ENCODE data around the gene GLTP. TPM values are rescaled to one million over a fixed set of nuclear protein-coding genes. Genes with fewer than 3 reads are reported as not detected.
"Not testable (repeated sequence)": the region's sequence is repeated elsewhere in the genome, so short reads cannot be mapped to it uniquely, and the experiment has no call there.

Gene GLTP, protein sequence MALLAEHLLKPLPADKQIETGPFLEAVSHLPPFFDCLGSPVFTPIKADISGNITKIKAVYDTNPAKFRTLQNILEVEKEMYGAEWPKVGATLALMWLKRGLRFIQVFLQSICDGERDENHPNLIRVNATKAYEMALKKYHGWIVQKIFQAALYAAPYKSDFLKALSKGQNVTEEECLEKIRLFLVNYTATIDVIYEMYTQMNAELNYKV
- total RNA-seq (24.9 and 28.4 TPM in 2 replicates), polyA plus RNA-seq (25.3 and 33.4 TPM in 2 replicates)

DNA sequence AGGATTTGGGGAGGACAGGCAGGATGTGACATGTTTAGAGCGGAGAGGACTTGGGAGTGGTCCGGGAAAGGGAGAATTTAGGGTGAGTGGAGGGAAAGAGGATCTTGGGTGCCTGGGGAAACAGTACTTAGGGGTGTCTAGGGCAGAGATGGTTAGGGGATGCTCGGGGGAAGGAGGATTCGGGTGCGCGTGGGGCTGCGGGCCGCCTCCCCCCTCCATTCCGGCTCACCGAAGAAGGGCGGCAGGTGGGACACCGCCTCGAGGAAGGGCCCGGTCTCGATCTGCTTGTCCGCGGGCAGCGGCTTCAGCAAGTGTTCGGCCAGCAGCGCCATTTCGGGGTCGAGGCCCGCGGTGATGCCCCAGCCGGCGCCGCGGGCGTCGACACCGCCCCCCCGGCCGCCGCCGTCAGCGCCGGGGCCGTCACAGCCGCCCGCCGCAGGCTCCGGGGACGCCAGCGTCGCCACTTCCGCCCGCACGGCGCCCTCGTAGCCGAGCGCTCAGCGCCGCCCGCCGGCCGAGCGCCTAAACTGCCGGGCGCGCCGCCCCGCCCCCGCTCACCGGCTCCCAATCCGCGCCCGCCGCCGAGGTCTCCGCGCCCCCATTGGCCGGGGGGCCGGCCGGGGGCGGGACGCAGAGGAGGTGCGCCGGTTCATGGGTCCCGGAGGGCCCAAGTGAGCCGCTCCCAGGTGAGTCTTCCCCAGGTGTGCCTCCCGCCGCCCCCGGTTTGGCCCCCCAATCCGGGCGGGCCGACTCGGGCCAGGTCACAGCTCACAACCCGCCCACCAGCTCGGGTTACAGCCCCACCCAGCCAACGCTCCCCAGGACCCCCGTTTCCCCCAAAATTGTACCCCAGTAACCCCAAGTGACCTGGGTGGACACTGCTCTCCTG lies at the start of gene GLTP:
Gene GLTP (minus strand): TSS at position 499 of the 889 bp plus-strand sequence. CDS start 167 bp downstream, at position 332.
- TF ChIP-seq EZH2 (IDR thresholded peaks at IDR 0.05; ENCODE audit: borderline replicate concordance): no peak
- TF ChIP-seq, protein P1, sequence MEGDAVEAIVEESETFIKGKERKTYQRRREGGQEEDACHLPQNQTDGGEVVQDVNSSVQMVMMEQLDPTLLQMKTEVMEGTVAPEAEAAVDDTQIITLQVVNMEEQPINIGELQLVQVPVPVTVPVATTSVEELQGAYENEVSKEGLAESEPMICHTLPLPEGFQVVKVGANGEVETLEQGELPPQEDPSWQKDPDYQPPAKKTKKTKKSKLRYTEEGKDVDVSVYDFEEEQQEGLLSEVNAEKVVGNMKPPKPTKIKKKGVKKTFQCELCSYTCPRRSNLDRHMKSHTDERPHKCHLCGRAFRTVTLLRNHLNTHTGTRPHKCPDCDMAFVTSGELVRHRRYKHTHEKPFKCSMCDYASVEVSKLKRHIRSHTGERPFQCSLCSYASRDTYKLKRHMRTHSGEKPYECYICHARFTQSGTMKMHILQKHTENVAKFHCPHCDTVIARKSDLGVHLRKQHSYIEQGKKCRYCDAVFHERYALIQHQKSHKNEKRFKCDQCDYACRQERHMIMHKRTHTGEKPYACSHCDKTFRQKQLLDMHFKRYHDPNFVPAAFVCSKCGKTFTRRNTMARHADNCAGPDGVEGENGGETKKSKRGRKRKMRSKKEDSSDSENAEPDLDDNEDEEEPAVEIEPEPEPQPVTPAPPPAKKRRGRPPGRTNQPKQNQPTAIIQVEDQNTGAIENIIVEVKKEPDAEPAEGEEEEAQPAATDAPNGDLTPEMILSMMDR (IDR thresholded peaks at IDR 0.05; ENCODE audit: poor library complexity): peak; percentile 52
- Histone ChIP-seq H3K9me3 (ENCODE audit: low read depth) (no peaks in the 10 kb centered on the region), H3K27ac (peak within 1 kb of the TSS; percentile 72), H2AFZ (peak within 1 kb of the TSS; percentile 84), H3K27me3 (no peaks in the 10 kb centered on the region), H3K36me3 (replicated peaks; ENCODE audit: insufficient read depth, low read depth) (no peaks in the 10 kb centered on the region), H3K4me1 (ENCODE audit: insufficient read depth) (peaks cover 14% of the 10 kb centered on the region), H3K4me3 (peak within 1 kb of the TSS; percentile 84), H3K9me2 (replicated peaks; ENCODE audit: insufficient read depth) (no peaks in the 10 kb centered on the region), H3K4me2 (peak within 1 kb of the TSS; percentile 93), H4K20me1 (ENCODE audit: insufficient read depth, poor library complexity, severe bottlenecking) (no peaks in the 10 kb centered on the region), H3K79me2 (peaks cover 38% of the 10 kb centered on the region)
- 0% methylated on average over 7 of the region's 92 CpGs for WGBS (ENCODE audit: low lambda C conversion rate, missing lambda C conversion rate)
- peak; percentile 97 for DNase-seq (ENCODE audit: low spot score)

DNA sequence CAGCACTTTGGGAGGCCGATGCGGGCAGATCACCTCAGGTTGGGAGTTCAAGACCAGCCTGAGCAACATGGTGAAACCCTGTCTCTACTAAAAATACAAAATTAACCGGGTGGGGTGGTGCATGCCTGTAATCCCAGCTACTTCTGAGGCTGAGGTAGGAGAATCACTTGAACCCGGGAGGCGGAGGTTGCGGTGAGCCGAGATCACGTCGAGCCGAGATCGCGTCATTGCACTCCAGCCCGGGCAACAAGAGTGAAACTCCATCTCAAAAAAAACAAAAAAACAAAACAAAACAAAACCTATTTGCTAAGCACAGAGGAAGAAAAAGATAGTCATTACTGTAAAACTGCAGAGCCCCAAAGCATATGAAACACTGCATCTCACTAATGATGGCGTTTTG lies 49.0 kb upstream of the GLTP start:
- H3K27me3 ChIP-seq; H3K79me2 ChIP-seq; DNase-seq (ENCODE audit: low spot score); H3K4me1 ChIP-seq (ENCODE audit: insufficient read depth); H3K9me2 ChIP-seq (replicated peaks; ENCODE audit: insufficient read depth); H3K4me3 ChIP-seq; H3K9me3 ChIP-seq (ENCODE audit: low read depth); H2AFZ ChIP-seq; H3K36me3 ChIP-seq (replicated peaks; ENCODE audit: insufficient read depth, low read depth); H4K20me1 ChIP-seq (ENCODE audit: insufficient read depth, poor library complexity, severe bottlenecking): not testable (repeated sequence)
- WGBS (ENCODE audit: low lambda C conversion rate, missing lambda C conversion rate): 93% methylated on average over 14 of the region's 14 CpGs
- H3K4me2 ChIP-seq: peak overlapping the region; percentile 46
- peak overlapping the region; percentile 9 for H3K27ac ChIP-seq

DNA sequence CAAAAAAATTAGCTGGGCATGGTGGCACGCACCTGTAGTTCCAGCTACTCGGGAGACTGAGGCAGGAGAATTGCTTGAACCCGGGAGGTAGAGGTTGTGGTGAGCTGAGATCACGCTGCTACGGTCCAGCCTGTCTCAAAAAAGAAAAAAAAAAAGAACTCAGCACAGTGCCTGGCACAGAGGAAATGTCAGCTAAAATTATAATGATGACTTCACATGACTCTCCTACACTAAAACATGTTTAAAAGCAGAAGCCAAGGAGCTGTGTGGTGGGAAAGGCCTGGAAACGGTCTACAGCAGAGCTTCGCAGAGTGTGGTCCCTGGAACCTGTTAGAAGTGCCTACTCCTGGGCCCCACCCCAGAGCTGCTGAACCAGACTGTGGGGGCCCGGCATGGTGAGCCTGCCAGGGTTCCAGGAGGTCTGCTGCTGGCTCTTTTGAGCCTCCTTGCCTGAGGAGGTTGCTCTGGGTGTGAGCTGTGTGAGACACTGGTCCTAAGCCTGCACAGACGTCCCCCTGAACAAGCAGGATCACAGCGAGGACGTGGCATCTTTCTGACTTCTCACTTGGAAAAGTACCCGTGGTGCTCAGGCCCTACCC lies 47.8 kb upstream of the GLTP start:
- Histone ChIP-seq H3K4me1 (ENCODE audit: insufficient read depth) (peaks cover 7% of the 10 kb centered on the region), H3K79me2 (no peaks in the 10 kb centered on the region), H3K4me3 (no peak overlapping the region), H3K9me3 (ENCODE audit: low read depth) (no peaks in the 10 kb centered on the region), H3K27ac (no peak overlapping the region), H3K36me3 (replicated peaks; ENCODE audit: insufficient read depth, low read depth) (no peaks in the 10 kb centered on the region), H3K27me3 (no peaks in the 10 kb centered on the region), H3K9me2 (replicated peaks; ENCODE audit: insufficient read depth) (no peaks in the 10 kb centered on the region), H2AFZ (no peak overlapping the region), H3K4me2 (no peak overlapping the region), H4K20me1 (ENCODE audit: insufficient read depth, poor library complexity, severe bottlenecking) (no peaks in the 10 kb centered on the region)
- no peak for TF ChIP-seq EZH2 (IDR thresholded peaks at IDR 0.05; ENCODE audit: borderline replicate concordance)
- TF ChIP-seq, protein P1 (IDR thresholded peaks at IDR 0.05; ENCODE audit: poor library complexity): no peak
- TF ChIP-seq EZH2phosphoT487 (IDR thresholded peaks at IDR 0.05; ENCODE audit: low read depth, severe bottlenecking, unreplicated experiment): no peak
- WGBS (ENCODE audit: low lambda C conversion rate, missing lambda C conversion rate): 97% methylated on average over 12 of the region's 12 CpGs
- no peak for DNase-seq (ENCODE audit: low spot score)

DNA sequence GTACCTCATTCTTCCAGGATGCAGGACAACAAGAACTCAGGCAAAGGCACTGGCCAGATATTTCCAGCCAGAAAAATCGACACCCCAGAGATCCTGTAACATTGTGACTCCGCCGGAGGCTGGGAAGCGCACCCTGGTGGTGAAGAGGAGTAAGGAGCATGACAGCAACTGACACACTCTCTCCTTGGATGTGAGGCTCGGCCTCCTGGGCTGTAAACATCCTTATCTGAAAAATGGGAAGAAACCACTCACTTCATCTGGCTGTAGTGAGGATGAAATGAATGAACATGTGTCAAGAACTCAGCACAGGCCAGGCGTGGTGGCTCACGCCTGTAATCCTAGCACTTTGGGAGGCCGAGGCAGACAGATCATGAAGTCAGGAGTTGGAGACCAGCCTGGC lies 47.3 kb upstream of the GLTP start:
- peak; percentile 53 for DNase-seq (ENCODE audit: low spot score)
- H3K27ac ChIP-seq: no peak overlapping the region
- WGBS (ENCODE audit: low lambda C conversion rate, missing lambda C conversion rate): 77% methylated on average over 8 of the region's 8 CpGs
- H3K4me3 ChIP-seq: no peak overlapping the region
- H3K9me2 ChIP-seq (replicated peaks; ENCODE audit: insufficient read depth): no peaks in the 10 kb centered on the region
- H2AFZ ChIP-seq: no peak overlapping the region
- H3K9me3 ChIP-seq (ENCODE audit: low read depth): no peaks in the 10 kb centered on the region
- no peaks in the 10 kb centered on the region for H3K27me3 ChIP-seq
- peaks cover 7% of the 10 kb centered on the region for H3K4me1 ChIP-seq (ENCODE audit: insufficient read depth)
- H4K20me1 ChIP-seq (ENCODE audit: insufficient read depth, poor library complexity, severe bottlenecking): no peaks in the 10 kb centered on the region
- no peaks in the 10 kb centered on the region for H3K79me2 ChIP-seq
- no peak for TF ChIP-seq EZH2phosphoT487 (IDR thresholded peaks at IDR 0.05; ENCODE audit: low read depth, severe bottlenecking, unreplicated experiment)
- TF ChIP-seq, protein P1 (IDR thresholded peaks at IDR 0.05; ENCODE audit: poor library complexity): peak; percentile 50
- no peaks in the 10 kb centered on the region for H3K36me3 ChIP-seq (replicated peaks; ENCODE audit: insufficient read depth, low read depth)
- H3K4me2 ChIP-seq: no peak overlapping the region
